Vagina (tissue), 2 donors: ENCODE measurements around the gene DFFB.

Experiments
- POLR2A ChIP-seq, 2 donors: fragments of 450-650 bp; IDR thresholded peaks; one replicate each; pipeline ENCODE4 v1.6.1; 2017; ENCODE audit warnings: antibody characterized with exemption in 2 of 2, mild to moderate bottlenecking in 2 of 2, moderate library complexity in 2 of 2
- POLR2AphosphoS5 ChIP-seq, 2 donors: sonication (generic); formaldehyde crosslinking; IDR thresholded peaks; one replicate each; pipeline ENCODE4 v1.9.0; 2017; ENCODE audit warnings: antibody characterized with exemption in 2 of 2, mild to moderate bottlenecking in 2 of 2, low read depth in 1 of 2; ENCODE audit not compliant: insufficient read depth in 1 of 2
- TF ChIP-seq, protein P1 (sequence below), 3 experiments: fragments of 450-650 bp in 2 of 3; fragments of 200-600 bp in 1 of 3; sonication (generic) in 1 of 3; IDR thresholded peaks; one replicate each; pipeline ENCODE4 v1.5.1; 2017 to 2019; ENCODE audit warnings: antibody characterized with exemption in 3 of 3, mild to moderate bottlenecking in 2 of 3, moderate library complexity in 2 of 3

GRCh38 chr1:3900969-3901529 is 43.8 kb downstream of the DFFB start:
- TF ChIP-seq, protein P1, sequence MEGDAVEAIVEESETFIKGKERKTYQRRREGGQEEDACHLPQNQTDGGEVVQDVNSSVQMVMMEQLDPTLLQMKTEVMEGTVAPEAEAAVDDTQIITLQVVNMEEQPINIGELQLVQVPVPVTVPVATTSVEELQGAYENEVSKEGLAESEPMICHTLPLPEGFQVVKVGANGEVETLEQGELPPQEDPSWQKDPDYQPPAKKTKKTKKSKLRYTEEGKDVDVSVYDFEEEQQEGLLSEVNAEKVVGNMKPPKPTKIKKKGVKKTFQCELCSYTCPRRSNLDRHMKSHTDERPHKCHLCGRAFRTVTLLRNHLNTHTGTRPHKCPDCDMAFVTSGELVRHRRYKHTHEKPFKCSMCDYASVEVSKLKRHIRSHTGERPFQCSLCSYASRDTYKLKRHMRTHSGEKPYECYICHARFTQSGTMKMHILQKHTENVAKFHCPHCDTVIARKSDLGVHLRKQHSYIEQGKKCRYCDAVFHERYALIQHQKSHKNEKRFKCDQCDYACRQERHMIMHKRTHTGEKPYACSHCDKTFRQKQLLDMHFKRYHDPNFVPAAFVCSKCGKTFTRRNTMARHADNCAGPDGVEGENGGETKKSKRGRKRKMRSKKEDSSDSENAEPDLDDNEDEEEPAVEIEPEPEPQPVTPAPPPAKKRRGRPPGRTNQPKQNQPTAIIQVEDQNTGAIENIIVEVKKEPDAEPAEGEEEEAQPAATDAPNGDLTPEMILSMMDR (IDR thresholded peaks at IDR 0.05), result no peak
- TF ChIP-seq POLR2A (IDR thresholded peaks at IDR 0.05), result no peak
- TF ChIP-seq POLR2AphosphoS5 (IDR thresholded peaks at IDR 0.05; ENCODE audit: insufficient read depth in 1 of 2, low read depth in 1 of 2), result peak; percentile 28 to 89
